Mucosa of rectum (tissue), 2 donors: ENCODE results near the gene DNPH1.

Experiments
- H3K27ac ChIP-seq, 2 donors: one replicate each; pipeline ENCODE4 v1.7.0; 2013; ENCODE audit warnings: inconsistent platforms in 2 of 2, low read depth in 2 of 2, low read length in 2 of 2
- H3K27me3 ChIP-seq, 2 donors: one replicate each; pipeline ENCODE4 v1.7.0; 2013; ENCODE audit warnings: low read length in 2 of 2; ENCODE audit not compliant: control insufficient read depth in 2 of 2, insufficient read depth in 2 of 2
- H3K36me3 ChIP-seq, 2 donors: one replicate each; pipeline ENCODE4 v1.7.0; 2013; ENCODE audit warnings: low read length in 2 of 2; ENCODE audit not compliant: control insufficient read depth in 2 of 2, insufficient read depth in 2 of 2
- H3K4me1 ChIP-seq, 2 donors: one replicate each; pipeline ENCODE4 v1.7.0; 2013; ENCODE audit warnings: low read length in 2 of 2, mild to moderate bottlenecking in 1 of 2; ENCODE audit not compliant: control insufficient read depth in 2 of 2, insufficient read depth in 2 of 2
- H3K4me3 ChIP-seq, 2 donors: one replicate each; pipeline ENCODE4 v1.7.0; 2013; ENCODE audit warnings: low read length in 2 of 2
- H3K9ac ChIP-seq, 2 donors: one replicate each; pipeline ENCODE4 v1.7.0; 2013; ENCODE audit warnings: low read length in 2 of 2, low read depth in 1 of 2, mild to moderate bottlenecking in 1 of 2
- H3K9me3 ChIP-seq, 2 donors: one replicate each; pipeline ENCODE4 v1.7.0; 2013; ENCODE audit warnings: low read length in 2 of 2; ENCODE audit not compliant: control insufficient read depth in 2 of 2
- donor health status: healthy.
- donor health status: Normal muscosa, but diverticular disease.

Gene DNPH1

DNA sequence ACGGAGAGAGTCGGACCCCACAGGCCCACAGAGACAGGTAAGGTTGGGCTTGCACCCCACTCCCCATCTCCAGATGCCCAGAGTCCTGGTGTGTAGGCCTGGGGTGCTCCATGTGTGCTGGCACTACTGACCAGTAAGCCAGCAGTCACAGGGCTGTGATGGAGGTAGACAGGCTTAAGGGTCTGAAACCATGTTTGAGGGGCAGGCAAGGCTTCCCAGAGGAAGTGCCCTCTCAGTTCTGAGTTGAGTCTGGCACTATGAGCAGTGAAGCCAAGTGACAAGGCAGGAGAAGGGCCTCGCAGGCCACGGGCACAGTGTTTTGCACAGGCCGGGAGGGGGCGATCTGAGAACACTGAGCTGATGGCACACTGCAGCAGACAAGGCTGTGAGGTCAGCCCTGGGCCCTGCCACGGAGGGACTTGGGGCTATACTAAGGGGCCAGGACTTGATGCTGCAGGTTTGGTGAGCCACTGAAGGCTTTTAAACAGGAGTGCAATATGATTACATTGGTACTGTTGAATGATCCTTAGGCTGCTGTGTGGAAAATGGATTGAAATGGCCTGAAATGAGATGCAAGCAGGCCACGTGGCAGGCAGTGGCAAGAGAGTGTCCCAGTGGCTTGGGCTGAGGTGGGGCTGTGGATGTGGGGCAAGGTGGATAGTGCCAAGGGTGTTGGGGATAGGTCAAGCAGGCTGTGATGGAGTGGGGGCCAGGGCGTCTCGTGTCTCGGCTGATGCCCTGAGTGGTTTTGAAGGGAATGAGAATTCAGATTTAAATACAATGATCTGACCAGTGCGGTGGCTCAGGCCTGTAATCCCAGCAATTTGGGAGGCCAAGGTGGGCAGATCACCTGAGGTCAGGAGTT, 34.3 kb upstream of the DNPH1 start:
- H3K4me1 ChIP-seq: peaks cover 17 to 18% of the 10 kb centered on the region in 2 donors
- no peak overlapping the region for H3K27ac ChIP-seq
- H3K9ac ChIP-seq: peak overlapping the region in 1 of 2 donors; percentile 3
- no peak overlapping the region for H3K4me3 ChIP-seq
- no peaks in the 10 kb centered on the region for H3K9me3 ChIP-seq
- no peaks in the 10 kb centered on the region for H3K36me3 ChIP-seq
- peaks cover 0 to 3% of the 10 kb centered on the region in 2 donors for H3K27me3 ChIP-seq

DNA sequence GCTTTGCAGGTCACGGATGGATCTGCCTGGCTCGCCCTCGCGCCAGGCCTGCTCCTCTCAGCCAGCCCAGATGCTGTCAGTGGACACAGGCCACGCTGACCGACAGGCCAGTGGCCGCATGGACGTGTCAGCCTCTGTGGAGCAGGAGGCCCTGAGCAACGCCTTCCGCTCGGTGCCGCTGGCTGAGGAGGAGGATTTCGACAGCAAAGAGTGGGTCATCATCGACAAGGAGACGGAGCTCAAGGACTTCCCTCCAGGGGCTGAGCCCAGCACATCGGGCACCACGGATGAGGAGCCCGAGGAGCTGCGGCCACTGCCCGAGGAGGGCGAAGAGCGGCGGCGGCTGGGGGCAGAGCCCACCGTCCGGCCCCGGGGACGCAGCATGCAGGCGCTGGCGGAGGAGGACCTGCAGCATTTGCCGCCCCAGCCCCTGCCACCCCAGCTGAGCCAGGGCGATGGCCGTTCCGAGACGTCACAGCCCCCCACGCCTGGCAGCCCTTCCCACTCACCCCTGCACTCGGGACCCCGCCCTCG, 33.6 kb upstream of the DNPH1 start:
- no peaks in the 10 kb centered on the region for H3K9me3 ChIP-seq
- no peak overlapping the region for H3K27ac ChIP-seq
- H3K4me3 ChIP-seq: no peak overlapping the region
- no peaks in the 10 kb centered on the region for H3K36me3 ChIP-seq
- no peaks in the 10 kb centered on the region for H3K27me3 ChIP-seq
- H3K4me1 ChIP-seq: peaks cover 10 to 11% of the 10 kb centered on the region in 2 donors
- peak overlapping the region in 1 of 2 donors; percentile 3 for H3K9ac ChIP-seq

DNA sequence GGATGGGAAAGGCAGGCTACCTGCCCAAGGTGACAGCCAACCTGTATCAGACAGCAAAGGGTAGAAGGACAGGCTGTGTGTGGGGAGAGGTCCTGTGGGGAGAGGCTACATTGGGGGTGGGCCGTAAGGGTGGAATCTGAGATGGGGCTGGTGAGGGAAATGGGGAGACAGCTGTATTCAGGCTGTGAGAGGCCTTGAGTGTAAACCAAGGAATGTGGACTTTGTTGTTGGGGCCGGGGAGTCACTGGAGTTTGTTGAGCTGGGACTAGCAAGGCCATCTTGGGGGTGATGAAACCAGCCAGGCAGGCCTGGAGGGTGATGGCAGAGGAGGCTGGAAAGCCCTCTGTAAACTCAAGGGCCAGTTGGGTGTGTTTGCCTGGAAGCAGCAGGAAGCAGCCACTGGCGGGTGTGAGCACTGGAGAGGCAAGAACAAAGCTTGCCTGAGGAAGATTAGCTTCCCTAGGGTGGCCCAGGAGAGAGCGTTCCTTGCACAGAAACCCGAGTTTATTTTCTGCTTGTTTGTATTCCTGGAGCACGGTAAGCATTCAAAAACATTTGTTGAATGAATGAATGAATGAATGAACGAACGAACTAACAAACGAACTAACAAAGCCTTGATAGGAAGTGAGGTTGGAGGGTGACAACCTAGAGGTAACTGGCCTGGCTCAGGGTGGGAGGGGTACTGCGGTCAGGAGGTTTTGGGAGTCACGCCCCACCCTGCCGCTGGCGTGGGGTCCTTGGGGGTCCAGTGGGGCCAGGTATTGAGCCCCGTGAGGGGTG, 32.9 kb upstream of the DNPH1 start:
- Histone ChIP-seq H3K9ac (no peak overlapping the region), H3K27ac (no peak overlapping the region), H3K36me3 (no peaks in the 10 kb centered on the region), H3K4me3 (no peak overlapping the region), H3K4me1 (peaks cover 4 to 5% of the 10 kb centered on the region in 2 donors), H3K9me3 (no peaks in the 10 kb centered on the region), H3K27me3 (no peaks in the 10 kb centered on the region)

DNA sequence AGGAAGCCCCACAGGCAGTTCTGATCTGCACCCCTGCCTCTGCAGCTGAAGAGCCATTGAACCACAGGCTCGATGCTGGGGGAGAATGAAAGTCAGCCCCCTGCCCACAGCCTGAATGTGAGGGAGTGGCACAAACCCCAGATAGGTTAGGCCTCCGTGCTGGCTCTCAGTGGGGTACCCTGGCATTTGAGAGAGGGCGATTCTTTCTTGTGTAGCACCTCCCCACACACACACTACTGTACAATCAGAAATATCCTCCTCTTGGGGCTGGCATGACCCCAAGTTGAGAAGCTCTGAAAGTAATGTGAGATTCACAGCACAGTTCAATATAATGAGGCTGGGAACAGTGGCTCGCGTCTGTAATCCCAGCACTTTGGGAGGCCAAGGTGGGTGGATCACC, 31.9 kb upstream of the DNPH1 start:
- no peaks in the 10 kb centered on the region for H3K27me3 ChIP-seq
- H3K27ac ChIP-seq: no peak overlapping the region
- H3K9ac ChIP-seq: no peak overlapping the region
- no peak overlapping the region for H3K4me3 ChIP-seq
- peaks cover 2 to 3% of the 10 kb centered on the region in 2 donors for H3K4me1 ChIP-seq
- H3K9me3 ChIP-seq: no peaks in the 10 kb centered on the region
- no peaks in the 10 kb centered on the region for H3K36me3 ChIP-seq

DNA sequence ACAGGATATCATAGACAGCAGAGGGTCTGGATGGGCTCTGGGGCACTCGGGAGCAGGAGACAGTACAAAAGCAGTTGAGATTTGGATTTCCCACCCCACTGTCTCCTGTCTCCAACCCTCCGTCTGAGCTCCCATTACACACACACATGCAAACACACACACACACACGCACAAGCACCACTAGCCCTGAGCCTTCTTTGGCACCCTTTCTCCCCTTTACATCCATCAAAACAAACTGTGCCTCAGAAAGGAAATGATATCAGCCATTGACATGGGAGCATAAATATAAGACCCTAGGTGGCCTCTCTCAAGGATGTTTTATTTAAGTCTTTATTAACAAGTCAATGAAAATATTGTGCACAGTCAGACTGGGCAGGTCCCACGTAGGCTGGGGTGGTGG, 31.5 kb upstream of the DNPH1 start:
- H3K4me3 ChIP-seq: no peak overlapping the region
- no peak overlapping the region for H3K27ac ChIP-seq
- no peaks in the 10 kb centered on the region for H3K27me3 ChIP-seq
- no peaks in the 10 kb centered on the region for H3K9me3 ChIP-seq
- H3K4me1 ChIP-seq: peaks cover 2 to 3% of the 10 kb centered on the region in 2 donors
- no peaks in the 10 kb centered on the region for H3K36me3 ChIP-seq
- H3K9ac ChIP-seq: no peak overlapping the region

DNA sequence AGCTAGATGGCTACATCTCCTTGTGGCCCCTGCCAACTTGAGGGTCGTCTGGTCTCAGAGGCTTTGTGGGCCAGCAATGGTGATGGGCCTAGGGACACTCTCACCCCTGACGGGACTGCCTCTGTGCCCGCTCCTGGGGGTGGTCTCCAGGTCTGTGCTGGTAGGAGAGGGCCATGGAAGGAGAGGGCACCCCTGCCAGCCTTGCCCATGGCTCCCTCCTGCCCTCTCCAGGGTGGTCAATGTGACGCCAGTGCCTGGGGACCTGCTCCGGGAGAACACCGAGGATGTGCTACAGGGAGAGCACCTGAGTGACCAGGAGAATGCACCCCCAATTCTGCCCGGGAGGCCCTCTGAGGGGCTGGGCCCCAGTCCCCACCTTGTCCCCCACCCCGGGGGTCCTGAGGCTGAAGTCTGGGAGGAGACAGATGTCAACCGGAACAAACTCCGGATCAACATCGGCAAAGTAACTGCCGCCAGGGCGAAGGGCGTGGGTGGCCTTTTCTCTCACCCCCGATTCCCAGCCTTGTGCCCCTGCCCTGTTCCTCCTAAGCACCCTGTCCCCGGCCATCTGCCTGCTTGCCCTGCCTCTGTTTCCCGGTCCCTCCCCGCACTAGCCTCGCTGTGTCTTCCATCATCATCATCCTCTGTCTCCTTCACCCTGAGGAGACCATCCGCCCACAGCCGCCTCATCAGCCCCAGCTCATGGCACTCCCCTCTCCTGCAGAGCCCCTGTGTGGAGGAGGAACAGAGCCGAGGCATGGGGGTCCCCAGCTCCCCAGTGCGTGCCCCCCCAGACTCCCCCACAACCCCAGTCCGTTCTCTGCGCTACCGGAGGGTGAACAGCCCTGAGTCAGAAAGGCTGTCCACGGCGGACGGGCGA, 29.8 kb upstream of the DNPH1 start:
- no peak overlapping the region for H3K27ac ChIP-seq
- H3K9me3 ChIP-seq: no peaks in the 10 kb centered on the region
- H3K4me3 ChIP-seq: no peak overlapping the region
- H3K9ac ChIP-seq: no peak overlapping the region
- H3K36me3 ChIP-seq: no peaks in the 10 kb centered on the region
- peaks cover 2 to 3% of the 10 kb centered on the region in 2 donors for H3K4me1 ChIP-seq
- no peaks in the 10 kb centered on the region for H3K27me3 ChIP-seq

DNA sequence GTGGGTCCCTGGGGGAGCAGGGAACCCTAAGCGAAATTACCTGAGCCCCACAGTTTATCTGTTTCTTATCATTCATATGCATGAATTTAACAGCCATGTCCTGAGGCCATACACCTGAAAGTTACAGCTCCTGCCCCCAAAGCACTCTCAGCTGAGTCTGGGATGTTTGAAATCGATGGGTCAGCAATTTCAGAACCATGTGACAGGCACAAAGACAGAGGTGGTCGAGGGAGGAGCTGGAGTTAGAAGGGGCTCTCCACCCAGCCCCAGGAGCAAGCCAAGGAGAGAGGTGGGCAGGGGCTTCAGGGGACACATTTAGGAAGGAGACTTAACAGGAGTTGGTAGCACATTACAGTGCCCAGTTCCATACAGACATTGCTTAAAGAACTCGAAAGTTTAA, 28.9 kb upstream of the DNPH1 start:
- Histone ChIP-seq H3K27me3 (peaks cover 0 to 2% of the 10 kb centered on the region in 2 donors), H3K27ac (no peak overlapping the region), H3K9ac (no peak overlapping the region), H3K4me3 (no peak overlapping the region), H3K9me3 (no peaks in the 10 kb centered on the region), H3K4me1 (peaks cover under 1 to 3% of the 10 kb centered on the region in 2 donors), H3K36me3 (no peaks in the 10 kb centered on the region)

DNA sequence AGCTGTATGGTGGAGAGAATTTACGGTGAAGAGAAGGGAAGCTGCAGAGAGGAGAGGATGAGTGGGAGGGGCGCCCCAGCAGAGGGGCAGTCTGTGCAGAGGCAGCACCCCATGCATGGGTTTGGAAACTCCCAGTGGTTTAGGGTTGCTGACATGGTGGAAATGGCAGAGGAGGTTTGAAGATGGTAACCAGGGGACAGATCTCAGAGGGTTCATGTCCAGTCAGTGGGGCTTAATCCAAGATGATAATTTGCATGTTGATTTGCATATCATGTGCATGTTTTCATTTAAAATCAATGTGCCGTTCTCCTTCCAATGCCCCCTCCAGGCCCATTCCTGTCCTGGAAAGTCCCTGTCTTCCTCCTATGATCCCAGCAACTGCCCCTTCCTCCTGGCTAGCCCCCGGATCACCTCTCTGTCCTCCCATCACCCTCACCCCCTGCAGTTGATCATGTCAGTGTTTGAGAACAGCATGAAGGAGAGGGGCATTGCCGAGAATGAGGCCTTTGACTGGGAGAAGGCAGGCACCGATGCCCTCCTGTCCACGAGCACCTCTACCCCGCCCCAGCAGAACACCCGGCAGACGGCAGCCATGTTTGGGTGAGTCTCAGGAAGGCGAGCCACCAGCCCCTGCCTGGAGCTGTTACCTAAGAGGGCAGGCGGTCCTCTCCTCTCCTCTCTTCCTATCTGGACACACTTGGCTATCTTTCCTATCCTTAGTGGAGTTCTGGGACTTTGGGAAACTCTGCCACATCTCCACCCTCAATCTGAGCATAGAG, 28.3 kb upstream of the DNPH1 start:
- peaks cover 0 to 6% of the 10 kb centered on the region in 2 donors for H3K27me3 ChIP-seq
- no peak overlapping the region for H3K27ac ChIP-seq
- no peak overlapping the region for H3K4me3 ChIP-seq
- H3K9me3 ChIP-seq: no peaks in the 10 kb centered on the region
- H3K9ac ChIP-seq: no peak overlapping the region
- H3K4me1 ChIP-seq: peaks cover 0 to 3% of the 10 kb centered on the region in 2 donors
- H3K36me3 ChIP-seq: no peaks in the 10 kb centered on the region

DNA sequence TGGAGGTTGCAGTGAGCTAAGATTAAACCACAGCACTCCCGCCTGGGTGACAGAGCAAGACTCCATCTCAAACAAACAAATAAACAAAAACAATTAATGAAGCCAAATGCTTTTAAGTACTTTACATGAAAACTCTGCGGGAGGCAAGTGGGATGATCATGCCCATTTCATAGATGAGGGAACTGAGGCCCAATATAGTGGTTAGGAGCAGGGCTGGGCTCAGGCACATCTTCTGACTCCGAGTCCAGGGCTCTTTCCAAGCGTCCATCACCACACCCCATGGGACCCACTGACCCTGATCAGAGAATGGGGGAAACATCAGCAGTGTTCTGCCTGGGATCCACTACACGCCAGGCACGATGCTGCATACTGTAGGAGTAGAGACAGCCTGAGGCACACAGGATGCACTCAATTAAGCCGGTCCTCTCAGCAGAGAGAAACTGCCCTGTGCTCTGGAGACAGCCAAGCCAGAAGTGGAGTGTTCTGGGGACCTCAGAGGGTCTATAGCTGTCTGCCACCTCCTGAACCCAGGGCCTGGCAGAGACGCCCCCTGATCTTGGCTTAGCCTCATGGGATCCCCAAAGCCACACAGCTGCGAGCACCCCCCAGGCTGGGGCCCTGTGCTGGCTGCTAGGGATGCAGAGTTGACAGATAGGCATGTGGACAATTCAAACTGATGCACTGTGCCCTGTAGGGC, 27.5 kb upstream of the DNPH1 start:
- Histone ChIP-seq H3K9ac (no peak overlapping the region), H3K27me3 (peaks cover 2 to 8% of the 10 kb centered on the region in 2 donors), H3K36me3 (no peaks in the 10 kb centered on the region), H3K4me3 (no peak overlapping the region), H3K4me1 (no peaks in the 10 kb centered on the region), H3K9me3 (no peaks in the 10 kb centered on the region), H3K27ac (no peak overlapping the region)
